HUES48 (cell line): Measurements from ENCODE around the gene EP400.

ENCODE experiments used
- H3K27ac ChIP-seq: one replicate; pipeline ENCODE4 v1.7.0; 2013; ENCODE audit warnings: low read depth, low read length, inconsistent platforms
- H3K27me3 ChIP-seq: 2 replicates; pipeline ENCODE4 v1.6.1; 2013; ENCODE audit warnings: mild to moderate bottlenecking, low read length; ENCODE audit not compliant: control insufficient read depth, insufficient read depth
- H3K36me3 ChIP-seq: 2 replicates; pipeline ENCODE4 v1.6.1; 2013; ENCODE audit warnings: low read length; ENCODE audit not compliant: control insufficient read depth, insufficient read depth
- H3K4me1 ChIP-seq: 2 replicates; pipeline ENCODE4 v1.6.1; 2013; ENCODE audit warnings: mild to moderate bottlenecking, low read length; ENCODE audit not compliant: control insufficient read depth, insufficient read depth
- H3K4me3 ChIP-seq: 2 replicates; pipeline ENCODE4 v1.5.1; 2013; ENCODE audit warnings: mild to moderate bottlenecking, low read depth, low read length
- H3K9ac ChIP-seq: 2 replicates; pipeline ENCODE4 v1.6.1; 2013; ENCODE audit warnings: mild to moderate bottlenecking, low read depth, low read length, moderate library complexity
- H3K9me3 ChIP-seq: 2 replicates; pipeline ENCODE4 v1.6.1; 2013; ENCODE audit warnings: low read length; ENCODE audit not compliant: control insufficient read depth, insufficient read depth

Gene EP400

GRCh38 chr12:131915000-131915689, 34.6 kb upstream of the EP400 start:
- no peak overlapping the region for H3K4me3 ChIP-seq
- H3K36me3 ChIP-seq, result peaks cover 72% of the 10 kb centered on the region
- H3K27me3 ChIP-seq, result no peaks in the 10 kb centered on the region
- H3K9me3 ChIP-seq, result no peaks in the 10 kb centered on the region
- H3K9ac ChIP-seq, result no peak overlapping the region
- no peaks in the 10 kb centered on the region for H3K4me1 ChIP-seq
- H3K27ac ChIP-seq, result no peak overlapping the region

GRCh38 chr12:131915823-131916222, 33.9 kb upstream of the EP400 start:
- no peak overlapping the region for H3K27ac ChIP-seq
- H3K9me3 ChIP-seq, result no peaks in the 10 kb centered on the region
- H3K36me3 ChIP-seq, result peaks cover 72% of the 10 kb centered on the region
- H3K9ac ChIP-seq, result no peak overlapping the region
- no peaks in the 10 kb centered on the region for H3K4me1 ChIP-seq
- H3K4me3 ChIP-seq, result no peak overlapping the region
- no peaks in the 10 kb centered on the region for H3K27me3 ChIP-seq

- no peaks in the 10 kb centered on the region for H3K27me3 ChIP-seq
- H3K9ac ChIP-seq, result no peak overlapping the region
- H3K36me3 ChIP-seq, result peaks cover 72% of the 10 kb centered on the region
- no peaks in the 10 kb centered on the region for H3K4me1 ChIP-seq
- no peaks in the 10 kb centered on the region for H3K9me3 ChIP-seq
- H3K27ac ChIP-seq, result no peak overlapping the region
- H3K4me3 ChIP-seq, result no peak overlapping the region
Observed at GRCh38 chr12:131916306-131917138, 33.2 kb upstream of the EP400 start.

- Histone ChIP-seq H3K4me1 (no peaks in the 10 kb centered on the region), H3K9me3 (no peaks in the 10 kb centered on the region), H3K36me3 (peaks cover 72% of the 10 kb centered on the region), H3K27me3 (no peaks in the 10 kb centered on the region), H3K9ac (no peak overlapping the region), H3K4me3 (no peak overlapping the region), H3K27ac (no peak overlapping the region)
Observed at GRCh38 chr12:131917139-131917710, 32.5 kb upstream of the EP400 start.

- Histone ChIP-seq H3K9me3 (no peaks in the 10 kb centered on the region), H3K4me1 (no peaks in the 10 kb centered on the region), H3K36me3 (peaks cover 72% of the 10 kb centered on the region), H3K27me3 (no peaks in the 10 kb centered on the region), H3K4me3 (no peak overlapping the region), H3K27ac (no peak overlapping the region), H3K9ac (no peak overlapping the region)
Observed at GRCh38 chr12:131917711-131918306, 31.9 kb upstream of the EP400 start.

- Histone ChIP-seq H3K9me3 (no peaks in the 10 kb centered on the region), H3K4me3 (no peak overlapping the region), H3K27me3 (no peaks in the 10 kb centered on the region), H3K36me3 (peaks cover 74% of the 10 kb centered on the region), H3K27ac (no peak overlapping the region), H3K9ac (no peak overlapping the region), H3K4me1 (no peaks in the 10 kb centered on the region)
Observed at GRCh38 chr12:131918311-131919050, 31.3 kb upstream of the EP400 start.

GRCh38 chr12:131919051-131919347, 30.7 kb upstream of the EP400 start:
- Histone ChIP-seq H3K9me3 (no peaks in the 10 kb centered on the region), H3K4me1 (no peaks in the 10 kb centered on the region), H3K36me3 (peaks cover 70% of the 10 kb centered on the region), H3K27ac (no peak overlapping the region), H3K27me3 (no peaks in the 10 kb centered on the region), H3K9ac (no peak overlapping the region), H3K4me3 (no peak overlapping the region)

GRCh38 chr12:131919366-131920156, 30.2 kb upstream of the EP400 start:
- no peak overlapping the region for H3K27ac ChIP-seq
- H3K9me3 ChIP-seq, result no peaks in the 10 kb centered on the region
- no peaks in the 10 kb centered on the region for H3K27me3 ChIP-seq
- H3K4me3 ChIP-seq, result no peak overlapping the region
- no peaks in the 10 kb centered on the region for H3K4me1 ChIP-seq
- no peak overlapping the region for H3K9ac ChIP-seq
- peaks cover 64% of the 10 kb centered on the region for H3K36me3 ChIP-seq

- H3K27me3 ChIP-seq, result no peaks in the 10 kb centered on the region
- H3K27ac ChIP-seq, result no peak overlapping the region
- no peaks in the 10 kb centered on the region for H3K4me1 ChIP-seq
- H3K36me3 ChIP-seq, result peaks cover 59% of the 10 kb centered on the region
- H3K9ac ChIP-seq, result no peak overlapping the region
- no peak overlapping the region for H3K4me3 ChIP-seq
- H3K9me3 ChIP-seq, result no peaks in the 10 kb centered on the region
Observed at GRCh38 chr12:131920157-131920508, 29.6 kb upstream of the EP400 start.
